Bone marrow (tissue), 2 donors: Measurements from ENCODE around the gene PSMF1.
"Not testable (repeated sequence)": the region's sequence is repeated elsewhere in the genome, so short reads cannot be mapped to it uniquely, and the experiment has no call there.

ENCODE experiments used
- DNase-seq, 2 donors: peaks; one replicate each; lab custom pipeline; 2025; lab: John Stamatoyannopoulos, UW

Gene PSMF1

DNA sequence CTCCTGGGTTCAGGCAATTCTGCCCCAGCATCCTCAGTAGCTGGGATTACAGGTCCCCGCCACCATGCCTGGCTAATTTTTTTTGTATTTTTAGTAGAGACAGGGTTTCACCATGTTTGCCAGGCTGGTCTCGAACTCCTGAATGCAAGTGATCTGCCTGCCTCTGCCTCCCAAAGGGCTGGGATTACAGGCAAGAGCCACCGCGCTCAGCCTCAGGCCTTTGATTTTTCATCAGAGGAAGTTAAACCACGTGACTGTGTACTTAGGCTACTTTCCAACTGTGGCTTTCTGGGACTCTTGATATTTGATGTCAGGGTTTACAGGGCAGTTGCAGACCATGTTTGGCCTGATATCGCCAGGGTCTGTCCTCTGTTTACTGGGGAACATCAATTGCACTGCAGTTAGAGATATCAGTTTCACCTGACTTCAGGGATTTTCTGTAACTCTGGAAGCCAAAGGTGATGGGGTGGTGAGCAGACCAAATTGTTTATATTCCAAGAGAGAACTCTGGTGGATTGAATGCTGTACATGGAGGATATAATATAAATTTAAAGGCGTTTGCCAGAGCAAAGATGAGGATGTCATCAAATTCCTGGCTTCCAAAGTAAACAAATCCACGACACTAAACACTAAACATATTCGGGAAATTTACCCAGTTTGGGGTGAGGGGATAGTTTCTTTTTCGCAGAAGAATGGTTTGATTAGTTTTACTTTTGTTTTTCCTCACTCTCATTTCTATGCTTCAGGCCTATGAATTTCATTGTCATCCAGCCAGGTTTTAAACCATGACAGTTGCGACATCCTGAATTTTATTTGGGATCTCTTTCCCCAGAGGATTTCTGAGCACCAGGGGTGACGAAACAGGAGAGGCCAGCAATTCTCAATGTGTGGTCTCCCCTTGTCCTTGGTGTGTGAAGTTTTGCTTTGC lies 4.2 kb downstream of the PSMF1 start:
- DNase-seq = no peak

DNA sequence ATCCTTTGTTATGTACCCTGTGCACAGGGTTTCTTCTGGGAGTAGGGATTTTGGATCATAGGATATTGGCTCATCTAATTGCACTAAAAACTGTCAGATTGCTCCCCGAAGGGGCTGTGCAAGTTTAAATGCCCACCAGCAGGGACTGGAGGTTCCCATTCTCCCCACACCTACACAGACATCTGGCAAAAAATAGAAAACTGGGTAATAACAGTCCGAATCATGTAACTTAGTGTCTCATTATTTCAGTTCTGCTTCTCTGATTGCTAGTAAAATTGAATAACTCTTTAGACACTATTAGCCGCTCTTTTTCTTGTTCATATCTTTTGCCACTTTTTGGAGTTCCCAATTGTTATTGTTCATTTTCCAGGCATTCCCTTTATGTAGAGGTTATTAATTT lies 5.3 kb downstream of the PSMF1 start:
- no peak for DNase-seq

DNA sequence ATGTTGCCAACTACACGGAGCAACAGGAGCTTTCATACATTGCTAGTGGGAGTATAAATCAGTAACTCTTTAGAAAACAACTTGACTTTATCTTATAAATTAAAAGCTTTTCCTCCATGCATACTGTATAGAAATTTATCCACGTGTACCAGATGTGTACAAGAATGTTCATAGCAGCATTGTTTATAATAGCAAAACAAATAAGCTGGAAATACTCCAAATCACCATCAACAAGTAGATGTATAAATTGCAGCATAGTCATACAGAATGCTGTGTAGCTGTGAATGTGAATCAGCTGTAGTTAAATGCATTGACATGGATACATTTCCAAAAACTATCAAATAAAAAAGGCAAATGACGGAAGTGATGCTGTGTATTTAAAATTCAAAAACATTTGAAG lies 6.0 kb downstream of the PSMF1 start:
- no peak for DNase-seq

DNA sequence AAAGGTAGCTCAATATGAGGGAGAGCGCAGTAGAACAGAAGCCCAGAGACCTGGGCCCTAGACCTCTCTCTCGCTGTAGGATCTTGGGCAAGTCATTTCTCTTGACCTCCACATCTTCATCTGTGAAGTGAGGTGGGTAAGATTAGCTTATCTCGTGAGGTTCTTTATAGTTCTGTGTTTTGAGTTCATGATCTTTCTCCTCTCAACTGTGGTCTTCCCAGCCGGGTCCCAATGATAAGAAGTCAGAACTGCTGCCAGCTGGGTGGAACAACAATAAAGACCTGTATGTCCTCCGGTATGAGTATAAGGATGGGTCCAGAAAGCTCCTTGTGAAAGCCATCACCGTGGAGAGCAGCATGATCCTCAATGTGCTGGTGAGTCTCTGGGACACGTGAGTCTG lies 6.9 kb downstream of the PSMF1 start:
- DNase-seq = no peak

DNA sequence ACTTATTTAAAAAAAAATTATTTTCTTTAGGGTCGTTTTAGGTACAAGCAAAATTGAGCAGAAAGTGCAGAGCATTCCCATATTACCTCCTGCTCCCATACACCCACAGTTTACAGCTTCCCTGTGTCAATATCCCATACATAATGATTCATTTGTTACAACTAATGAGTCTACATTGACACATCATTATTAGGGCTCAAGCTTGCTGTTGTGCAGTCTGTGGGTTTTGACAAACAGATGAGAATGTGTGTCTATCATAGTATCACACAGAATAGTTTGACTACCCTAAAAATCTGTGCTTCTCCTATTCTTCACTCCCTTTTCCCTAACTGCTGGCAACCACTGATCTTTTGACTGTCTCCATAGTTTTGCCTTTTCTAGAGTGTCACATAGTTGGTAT lies 9.4 kb downstream of the PSMF1 start:
- no peak for DNase-seq

DNA sequence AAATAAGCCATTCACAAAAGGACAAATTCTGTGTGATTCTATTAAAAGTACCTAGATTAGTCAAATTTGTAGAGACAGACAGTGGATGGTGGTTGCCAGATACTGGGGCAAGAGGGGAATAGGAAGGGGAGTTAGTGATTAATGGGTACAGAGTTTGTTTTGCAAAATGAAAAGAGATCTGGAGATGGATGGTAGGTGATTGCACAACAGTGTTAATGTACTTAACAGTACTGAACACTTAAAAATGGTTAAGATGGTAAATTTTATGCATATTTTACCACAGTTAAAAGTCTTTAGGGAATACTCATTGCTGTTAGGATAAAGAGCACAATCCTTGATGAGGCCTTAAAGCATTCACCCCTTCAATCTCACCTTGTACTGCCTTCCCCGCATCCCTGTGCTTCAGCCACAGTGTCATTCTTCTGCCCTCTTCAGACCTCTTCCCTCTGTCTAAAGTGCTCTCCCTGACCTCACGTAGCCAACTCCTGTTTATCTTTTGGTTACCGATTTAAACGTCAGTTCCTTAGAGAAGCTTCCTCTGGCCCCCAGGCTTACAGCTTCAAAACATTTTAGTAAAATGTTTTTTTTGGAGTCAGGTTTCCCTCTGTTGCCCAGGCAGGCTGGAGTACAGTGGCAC lies 11.8 kb downstream of the PSMF1 start:
- no peak for DNase-seq

DNA sequence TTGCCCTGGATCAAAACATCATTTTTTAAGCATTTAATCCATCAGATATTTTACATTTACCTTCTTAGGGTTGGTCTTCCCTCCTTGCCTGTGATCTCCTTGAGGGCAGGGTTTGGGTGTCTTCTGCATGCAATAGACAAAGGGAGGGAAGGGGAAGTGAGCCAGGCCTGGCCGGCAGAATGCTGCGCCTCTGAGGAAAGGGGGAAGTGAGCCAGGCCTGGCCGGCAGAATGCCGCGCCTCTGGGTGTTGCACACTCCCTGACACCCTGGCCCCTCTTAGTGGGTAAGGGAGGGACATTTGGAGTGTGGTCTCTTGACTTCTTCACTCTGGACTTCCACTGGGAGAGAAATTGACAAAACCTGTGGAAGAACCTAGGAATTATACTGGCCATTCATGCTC lies 12.4 kb downstream of the PSMF1 start:
- DNase-seq = peak in 1 of 2 donors; percentile 23

DNA sequence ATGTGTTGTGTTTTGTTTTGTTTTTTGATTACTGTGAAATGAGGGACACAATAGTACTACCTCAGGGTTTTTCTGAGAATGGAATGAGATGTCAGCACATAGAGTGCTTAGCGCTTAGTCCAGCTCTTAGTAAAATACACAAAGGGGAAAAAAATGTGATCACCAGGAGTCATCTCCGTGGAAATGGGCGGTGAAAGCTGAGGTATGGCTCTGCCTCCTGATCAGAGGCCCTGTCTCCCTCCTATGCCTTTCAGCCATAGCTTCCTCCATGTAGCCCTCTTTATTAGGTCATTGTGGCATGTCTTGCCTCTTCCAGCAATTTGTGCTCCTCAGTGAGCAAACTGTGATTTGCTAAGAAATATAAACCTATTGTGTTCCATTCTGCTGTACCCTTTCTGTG lies 13.0 kb downstream of the PSMF1 start:
- no peak for DNase-seq

DNA sequence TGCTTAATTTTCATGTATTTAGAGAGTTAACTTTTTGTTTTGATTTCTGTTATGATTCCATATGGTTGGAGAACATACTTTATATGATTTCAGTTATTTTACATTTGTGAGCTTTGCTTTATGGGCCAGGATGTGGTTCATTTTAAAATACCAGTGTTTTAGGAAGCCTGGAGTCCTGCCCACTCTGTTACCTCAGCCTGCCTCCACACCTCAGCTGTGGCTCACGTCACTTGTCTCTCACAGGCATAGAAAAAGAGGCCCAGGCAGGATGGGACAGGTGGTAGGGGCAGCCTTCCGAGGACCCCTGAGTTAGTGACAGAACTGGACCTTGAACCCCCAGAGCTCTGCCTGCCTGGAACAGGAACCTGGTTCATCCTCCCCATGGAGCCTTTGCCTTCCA lies 16.0 kb downstream of the PSMF1 start:
- no peak for DNase-seq

DNA sequence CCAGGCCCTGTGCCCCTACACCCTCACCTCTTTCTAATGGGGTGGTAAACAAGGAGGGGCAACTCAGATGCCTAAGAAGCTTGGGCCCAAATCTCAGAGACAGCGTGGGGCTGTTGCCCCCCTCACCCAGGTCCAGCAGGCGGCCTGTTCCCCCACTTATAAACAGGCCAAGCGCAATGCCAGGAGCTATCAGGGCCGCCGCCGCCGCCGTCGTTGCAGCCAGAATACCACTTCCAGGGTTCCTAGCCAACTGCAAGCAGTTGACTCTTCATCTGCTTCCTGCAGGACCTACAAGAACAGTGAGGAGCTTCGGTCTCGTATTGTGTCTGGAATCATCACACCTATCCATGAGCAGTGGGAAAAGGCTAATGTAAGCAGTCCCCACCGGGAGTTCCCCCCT lies 16.4 kb downstream of the PSMF1 start:
- no peak for DNase-seq

DNA sequence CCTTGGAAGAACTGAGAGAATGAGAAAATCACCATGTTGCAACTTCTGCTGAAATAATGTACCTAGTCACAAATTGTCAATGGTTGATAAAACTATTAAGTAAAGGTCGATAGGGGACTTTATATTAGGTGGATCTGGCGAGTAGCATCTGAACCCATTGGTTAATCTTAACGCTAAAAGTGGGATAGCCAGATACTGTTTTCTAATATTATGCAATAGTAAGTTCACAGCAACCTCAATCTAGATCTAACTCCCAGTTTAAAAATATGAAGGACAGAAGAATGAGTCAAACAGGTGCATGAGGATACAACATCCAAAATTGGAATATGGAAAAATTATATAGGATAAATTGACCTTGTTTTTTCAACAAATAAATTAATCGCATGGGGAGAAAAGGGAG lies 18.8 kb downstream of the PSMF1 start:
- DNase-seq = no peak

DNA sequence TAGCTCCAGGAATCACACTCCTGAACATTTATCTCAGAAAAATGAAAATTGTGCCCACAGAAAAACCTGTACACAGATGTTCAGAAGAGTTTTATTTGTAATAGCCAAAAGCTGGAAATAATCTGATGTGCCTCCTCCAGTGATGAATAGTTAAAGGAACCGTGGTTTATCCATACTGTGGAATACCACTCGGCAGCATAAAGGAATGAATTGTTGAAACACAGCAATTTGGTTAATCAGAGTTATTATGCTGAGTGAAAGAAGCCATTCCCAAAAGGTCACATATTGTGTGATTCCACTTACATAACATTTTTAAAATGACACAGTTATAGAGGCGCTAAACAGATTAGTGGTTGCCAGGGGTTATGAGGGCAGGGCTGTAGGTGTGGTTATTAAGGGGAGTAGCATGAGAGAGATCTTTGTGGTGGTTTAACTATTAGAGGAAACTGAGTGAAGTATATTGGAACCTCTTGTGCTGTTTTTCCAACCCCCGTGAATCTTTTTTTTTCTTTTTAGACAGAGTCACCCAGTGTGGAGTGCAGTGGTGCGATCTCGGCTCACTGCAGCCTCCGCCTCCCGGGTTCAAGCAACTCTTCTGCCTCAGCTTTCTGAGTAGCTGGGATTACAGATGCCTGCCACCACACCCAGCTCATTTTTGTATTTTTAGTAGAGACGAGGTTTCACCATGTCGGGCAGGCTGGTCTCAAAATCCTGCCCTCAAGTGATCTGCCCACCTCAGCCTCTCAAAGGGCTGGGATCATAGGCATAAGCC lies 26.2 kb downstream of the PSMF1 start:
- DNase-seq = no peak

DNA sequence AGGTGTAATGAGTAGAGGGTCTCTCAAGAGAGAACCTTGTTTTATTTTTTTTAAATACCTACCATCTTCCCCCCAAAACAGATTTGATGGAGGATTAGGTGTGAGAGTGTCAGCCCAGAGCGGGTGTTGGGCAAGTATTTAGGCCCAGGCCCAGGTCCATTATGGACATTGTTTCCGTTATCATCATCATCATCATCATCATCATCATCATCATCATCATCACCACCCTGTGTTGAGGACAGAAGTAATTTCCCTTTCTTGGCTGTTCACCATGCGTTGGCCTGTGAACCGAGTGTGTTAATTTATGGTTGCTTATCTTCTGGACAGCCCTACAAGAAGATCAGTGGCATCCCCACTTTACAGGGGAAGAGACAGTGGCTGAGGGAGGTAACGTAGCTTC lies 28.6 kb downstream of the PSMF1 start:
- DNase-seq = no peak

DNA sequence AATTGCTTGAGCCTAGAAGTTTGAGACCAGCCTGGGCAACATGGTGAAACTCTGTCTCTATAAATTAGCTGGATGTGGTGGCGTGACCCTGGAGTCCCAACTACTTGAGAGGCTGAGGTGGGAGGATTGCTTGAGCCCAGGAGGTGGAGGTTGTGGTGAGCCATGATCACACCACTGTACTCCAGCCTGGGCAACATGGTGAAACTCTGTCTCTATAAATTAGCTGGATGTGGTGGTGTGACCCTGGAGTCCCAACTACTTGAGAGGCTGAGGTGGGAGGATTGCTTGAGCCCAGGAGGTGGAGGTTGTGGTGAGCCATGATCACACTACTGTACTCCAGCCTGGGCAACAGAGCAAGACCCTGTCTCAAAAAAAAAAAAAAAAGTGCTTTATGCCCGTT lies 31.4 kb downstream of the PSMF1 start:
- not testable (repeated sequence) for DNase-seq

DNA sequence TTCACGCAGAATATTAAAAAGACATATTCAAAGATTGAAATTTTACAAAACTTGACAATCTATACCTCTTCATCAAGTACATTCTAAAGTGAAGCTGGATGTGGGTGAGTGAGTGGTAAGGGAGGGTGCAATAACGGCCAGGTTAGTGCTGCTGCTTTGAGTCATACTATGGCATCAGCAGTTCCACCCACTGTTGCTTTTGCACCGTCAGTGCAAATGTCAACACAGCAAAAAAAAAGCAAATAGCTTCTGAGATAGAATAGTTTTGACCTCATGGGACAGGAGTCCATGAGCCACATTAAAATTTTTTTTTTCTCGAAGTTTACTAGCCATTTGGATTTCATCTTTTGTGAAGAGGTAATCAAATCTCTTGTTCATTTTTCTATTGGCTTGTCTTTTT lies 31.8 kb downstream of the PSMF1 start:
- no peak for DNase-seq

DNA sequence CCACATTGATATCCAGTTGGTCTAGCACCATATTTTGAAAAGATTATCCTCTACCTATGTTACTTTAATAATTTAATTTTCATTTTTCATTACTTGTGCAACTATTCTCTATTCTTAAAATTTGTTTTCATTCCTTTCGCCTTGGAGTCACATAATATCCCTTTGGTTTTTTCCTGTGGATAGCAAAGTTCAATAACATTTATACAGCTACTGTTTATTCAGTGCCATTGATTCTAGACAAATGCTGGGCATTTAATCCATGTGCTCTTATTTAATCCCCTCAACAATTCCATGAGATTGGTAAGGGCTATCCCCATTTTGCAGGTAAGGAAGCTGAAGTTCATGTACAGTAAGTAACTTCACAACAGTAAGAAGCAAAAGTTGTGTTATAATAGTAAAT lies 32.6 kb downstream of the PSMF1 start:
- DNase-seq = no peak

DNA sequence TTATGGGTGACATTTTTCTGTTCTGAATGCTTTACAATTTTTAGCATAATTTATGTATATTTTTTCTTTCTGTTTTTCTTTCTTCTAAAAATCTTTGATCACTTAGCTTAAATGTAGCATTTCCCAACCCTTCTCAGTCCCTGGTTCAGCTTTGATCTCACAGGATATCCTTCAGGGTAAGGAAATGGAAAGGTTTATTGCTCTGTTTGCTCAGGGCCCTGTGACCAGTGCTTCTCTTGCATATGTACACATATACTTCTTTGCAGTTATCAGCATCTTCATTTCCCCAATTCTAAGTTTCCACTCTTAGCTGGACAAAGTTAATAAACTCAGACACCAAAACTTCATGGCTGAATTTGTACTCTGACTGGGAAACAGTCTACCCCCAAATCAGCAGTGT lies 35.8 kb downstream of the PSMF1 start:
- DNase-seq = no peak

DNA sequence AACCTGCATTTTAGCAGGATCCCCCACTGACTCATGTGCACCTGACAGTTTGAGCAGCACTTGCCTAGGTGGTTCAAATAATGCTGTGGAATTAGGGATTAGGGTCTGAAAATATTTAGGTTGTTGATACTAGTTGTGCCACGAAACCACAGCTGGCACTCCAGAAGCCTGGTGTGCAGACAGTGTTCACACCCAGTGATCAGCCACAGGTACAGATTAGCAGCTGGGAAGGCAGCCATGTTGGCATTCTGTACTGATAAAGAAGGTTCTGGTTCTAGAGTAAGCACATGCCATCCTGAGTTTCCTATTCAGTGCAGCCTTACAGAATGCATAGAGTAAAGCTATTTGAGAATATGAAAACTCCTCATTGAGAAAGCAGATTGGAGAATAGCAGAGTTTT lies 36.3 kb downstream of the PSMF1 start:
- no peak for DNase-seq

DNA sequence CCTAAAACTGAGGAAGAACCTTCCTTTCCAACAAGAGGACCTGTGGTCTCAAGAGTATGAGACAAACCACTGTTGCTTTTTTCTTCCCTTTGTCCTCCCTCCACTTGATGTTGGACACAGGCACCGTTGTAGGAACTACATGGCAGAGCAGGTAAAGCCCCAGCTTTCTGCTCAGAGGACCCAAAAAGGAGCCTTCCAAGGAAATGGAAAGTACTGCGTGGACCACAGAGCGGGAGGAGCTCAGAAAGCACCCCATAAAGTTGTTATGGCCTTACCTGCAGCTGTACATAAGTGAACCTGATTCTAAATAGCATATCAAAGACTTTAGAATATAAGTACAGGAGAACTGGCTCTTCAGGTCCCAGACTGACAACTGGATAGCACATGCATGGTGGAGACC lies 36.9 kb downstream of the PSMF1 start:
- no peak for DNase-seq

DNA sequence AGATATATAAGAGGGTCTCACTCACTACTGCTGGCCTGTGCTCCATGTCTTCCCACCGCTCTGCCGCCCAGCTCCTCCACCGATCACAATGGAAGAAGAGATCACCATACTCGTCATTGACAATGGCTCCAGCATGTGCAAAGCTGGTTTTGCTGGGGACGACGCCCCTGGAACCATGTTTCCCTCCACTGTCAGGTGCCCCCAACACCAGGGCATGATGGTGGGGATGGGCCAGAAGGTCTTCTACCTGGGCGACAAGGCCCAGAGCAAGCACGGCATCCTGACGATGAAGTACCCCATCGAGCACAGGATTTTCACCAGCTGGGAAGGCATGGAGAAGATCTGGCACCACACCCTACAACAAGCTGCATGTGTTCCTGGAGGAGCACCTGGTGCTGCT lies 42.1 kb downstream of the PSMF1 start:
- DNase-seq = no peak

DNA sequence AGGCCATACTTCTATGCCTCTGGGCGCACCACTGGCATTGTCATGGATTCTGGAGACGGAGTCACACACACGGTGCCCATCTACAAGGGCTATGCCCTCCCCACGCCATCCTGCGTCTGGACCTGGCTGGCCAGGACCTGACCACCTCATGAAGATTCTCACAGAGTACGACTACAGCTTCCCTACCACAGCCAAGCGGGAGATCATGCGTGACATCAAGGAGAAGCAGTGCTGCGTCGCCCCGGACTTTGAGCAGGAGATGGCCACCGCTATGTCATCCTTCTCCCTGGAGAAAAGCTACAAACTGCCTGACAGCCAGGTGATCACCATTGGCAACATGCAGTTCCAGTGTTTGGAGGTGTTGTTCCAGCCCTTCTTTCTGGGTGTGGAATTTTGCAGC lies 42.6 kb downstream of the PSMF1 start:
- no peak for DNase-seq

DNA sequence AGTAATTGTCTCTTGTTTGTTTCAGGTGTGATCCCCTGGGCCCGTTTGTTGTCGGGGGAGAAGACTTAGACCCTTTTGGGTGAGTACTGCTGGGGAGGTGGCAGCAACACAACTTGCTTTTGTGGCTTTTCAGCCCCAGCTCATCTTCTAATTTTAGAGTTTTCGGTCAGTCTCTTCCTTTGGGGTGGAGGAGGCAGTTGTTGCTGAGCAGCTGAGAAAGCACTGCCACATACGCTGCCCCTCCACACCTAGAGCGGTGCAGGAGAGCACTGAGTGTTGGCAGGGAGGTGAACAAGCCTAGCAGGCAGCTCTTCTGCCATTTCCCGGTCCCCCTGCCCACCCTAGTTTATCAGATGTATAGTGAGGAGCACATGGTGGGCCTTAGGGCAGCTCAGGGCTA lies 44.7 kb downstream of the PSMF1 start:
- no peak for DNase-seq

DNA sequence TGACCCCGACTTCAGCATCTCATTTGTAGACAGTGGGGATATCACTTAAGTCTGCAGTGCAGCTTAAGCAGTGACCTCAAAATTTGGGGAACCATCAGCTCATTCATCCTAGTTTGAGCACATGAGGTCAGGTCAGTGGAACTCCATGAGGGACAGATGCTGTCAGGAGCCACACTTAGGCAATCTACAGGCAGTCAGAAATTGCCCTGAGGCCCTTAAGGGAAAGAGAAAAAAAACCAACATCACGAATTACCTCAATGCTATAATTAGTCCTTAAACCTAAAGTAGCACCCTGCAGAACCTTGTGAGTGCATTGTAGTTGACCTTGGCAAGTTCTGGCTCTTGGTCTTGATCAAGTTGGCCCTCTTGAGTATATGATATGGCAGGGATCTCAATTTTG lies 45.3 kb downstream of the PSMF1 start:
- no peak for DNase-seq
